SKM-1 (cell line): Measurements from ENCODE around the gene PIEZO1.

ENCODE experiments used
- DNase-seq: peaks from one replicate; lab custom pipeline; 2025; ENCODE audit not compliant: unreplicated experiment; lab: John Stamatoyannopoulos, UW

The PIEZO1 gene

GRCh38 chr16:88754912-88755744 is 29.9 kb downstream of the PIEZO1 start:
- no peak for DNase-seq

- DNase-seq = no peak
Measured at GRCh38 chr16:88754109-88754911, 30.7 kb downstream of the PIEZO1 start.

GRCh38 chr16:88753602-88754001 is 31.4 kb downstream of the PIEZO1 start:
- no peak for DNase-seq

GRCh38 chr16:88753191-88753590 is 31.8 kb downstream of the PIEZO1 start:
- no peak for DNase-seq

DNA sequence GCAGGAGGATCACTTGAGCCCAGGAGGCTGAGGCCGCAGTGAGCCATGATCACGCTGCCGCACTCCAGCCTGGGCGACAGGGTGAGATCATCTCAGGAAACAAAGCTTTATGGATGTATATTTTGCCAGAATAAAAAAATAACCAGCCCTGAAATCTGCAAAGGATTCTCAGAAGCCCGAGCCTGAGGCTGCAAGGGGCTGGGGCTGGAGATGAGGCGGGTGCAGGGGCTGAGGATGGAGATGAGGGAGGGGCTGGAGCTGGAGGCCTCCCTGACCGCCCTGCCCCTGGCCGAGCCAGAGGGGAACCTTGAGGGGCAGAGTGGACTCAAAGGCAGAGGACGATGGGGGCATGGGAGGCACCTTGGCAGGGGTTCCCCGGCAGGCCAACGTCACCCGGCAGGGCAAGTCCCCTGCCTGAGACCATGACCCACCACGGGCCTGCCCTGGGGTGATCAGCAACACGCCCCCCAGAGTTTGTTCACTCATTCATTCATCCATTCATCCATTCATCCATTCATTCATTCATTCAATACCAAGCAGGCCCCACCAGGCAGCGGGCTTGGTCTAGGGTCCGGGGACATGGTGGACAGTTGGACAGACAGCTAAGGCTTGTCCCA is 32.5 kb downstream of the PIEZO1 start:
- DNase-seq = no peak

DNA sequence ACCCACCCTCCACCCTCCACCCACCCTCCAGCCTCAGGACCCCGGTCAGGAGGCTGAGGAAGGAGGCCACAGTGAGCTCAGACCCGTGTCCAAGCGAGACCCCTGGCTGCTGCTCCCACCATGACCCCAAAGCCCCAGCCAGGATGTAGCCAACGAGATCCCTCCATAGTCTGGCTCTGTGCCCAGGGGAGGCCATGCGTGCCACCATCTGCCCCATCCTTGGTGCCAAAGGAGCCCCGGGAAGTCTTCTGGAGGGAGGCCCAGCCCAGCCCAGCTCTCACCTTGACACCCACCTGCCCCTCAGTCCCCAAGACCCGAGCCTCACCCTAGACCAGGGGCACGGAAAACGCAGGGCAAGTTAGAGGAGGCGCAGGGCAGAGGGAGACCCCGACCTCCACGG is 34.2 kb downstream of the PIEZO1 start:
- no peak for DNase-seq

DNA sequence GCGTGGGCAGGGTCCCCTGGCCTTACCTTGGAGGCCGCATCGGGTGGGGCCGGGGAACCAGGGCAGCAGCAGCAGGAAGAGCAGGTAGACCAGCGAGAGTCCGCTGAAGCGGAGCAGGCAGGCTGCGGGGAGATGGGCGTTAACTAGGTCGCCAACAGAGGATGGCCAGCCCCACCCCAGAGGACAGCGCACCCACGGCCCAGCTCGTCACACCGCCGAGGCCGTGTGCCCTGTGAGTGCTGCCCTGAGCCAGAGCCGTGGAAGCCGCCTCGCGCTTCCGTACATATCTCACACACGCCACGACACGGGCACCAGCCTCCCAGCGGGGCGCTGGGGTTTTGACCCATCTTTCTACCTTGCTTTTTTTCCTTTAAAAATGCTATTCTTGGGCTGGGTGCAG is 35.7 kb downstream of the PIEZO1 start:
- DNase-seq = no peak

GRCh38 chr16:88748364-88748763 is 36.7 kb downstream of the PIEZO1 start:
- no peak for DNase-seq

DNA sequence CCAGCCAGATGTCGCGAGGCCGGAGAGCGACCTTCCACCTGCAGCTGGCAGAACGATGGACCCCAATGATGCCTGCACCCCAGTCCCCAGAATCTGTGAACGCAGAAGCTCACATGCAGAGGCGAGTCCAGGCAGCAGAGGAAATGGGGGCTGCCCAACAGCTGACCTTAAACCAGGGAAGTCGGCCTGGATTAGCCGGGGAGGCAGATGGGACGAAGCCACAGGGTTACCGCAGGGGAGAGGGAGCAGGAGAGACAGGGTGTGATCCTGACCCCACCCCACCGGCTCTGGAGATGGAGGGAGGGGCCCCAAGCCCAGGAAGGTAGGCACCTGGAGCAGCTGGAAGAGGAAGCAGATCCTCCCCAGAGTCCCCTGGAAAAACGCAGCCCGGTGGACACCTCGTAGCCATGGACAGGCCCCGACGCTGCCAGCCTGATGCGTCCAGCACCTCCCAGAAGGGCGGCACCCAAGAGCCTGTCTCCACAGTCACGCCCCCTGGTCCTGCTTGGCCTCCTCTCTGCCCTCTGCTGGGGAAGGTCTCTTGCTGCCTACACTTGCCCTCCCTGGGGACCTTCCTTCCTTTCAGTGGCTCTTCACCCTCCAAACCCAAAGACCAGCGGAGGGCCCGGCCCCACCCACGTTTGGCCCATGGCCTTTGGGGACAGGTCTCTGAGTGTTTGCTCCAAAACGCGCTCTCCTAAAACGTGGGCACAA is 37.3 kb downstream of the PIEZO1 start:
- DNase-seq = peak; percentile 67

GRCh38 chr16:88746506-88746905 is 38.5 kb downstream of the PIEZO1 start:
- no peak for DNase-seq

DNA sequence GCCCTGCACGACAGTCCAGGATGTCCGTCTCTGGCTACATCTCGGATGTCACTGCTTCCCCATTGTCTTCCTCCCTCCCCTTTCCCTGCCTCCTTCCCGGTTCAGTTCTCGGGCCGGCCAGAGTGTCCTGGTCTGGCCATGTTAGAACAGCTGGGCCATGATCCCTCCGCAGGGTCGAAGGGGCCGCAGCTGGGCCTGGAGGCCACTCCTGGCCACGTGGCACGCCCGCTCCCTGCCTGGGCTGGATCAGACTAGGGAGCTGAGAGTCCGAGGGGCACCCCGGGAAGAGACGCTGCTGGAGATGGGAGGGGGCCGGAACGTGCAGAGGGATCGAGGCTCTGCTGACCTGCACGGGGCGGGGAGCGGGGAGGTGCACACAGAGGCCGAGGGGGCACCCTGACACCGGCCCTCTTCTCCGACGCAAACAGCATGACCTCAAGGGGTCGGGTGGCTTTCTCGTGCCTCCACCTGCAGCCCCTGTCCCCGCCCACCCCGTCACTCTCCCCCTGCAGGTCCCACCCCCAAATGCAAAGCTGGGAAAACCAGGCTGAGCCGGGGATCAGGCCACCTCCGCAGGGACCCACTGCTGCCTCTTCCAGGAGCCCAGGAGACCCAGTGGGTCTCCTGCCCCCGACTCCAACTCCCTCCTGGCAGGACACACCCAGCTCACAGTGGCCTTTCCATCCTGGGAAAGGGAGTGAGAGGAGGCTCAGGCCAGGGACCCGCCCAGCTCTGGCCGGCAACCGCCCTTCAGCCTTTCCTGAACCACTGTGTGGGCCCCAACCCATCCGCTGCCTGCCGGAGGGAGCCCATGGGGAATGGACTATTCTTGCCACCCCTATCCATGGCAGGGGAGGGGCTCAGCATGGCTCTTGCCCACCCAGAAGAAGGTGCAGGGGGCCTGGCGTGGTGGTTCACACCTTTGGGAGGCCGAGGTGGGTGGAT is 40.2 kb downstream of the PIEZO1 start:
- no peak for DNase-seq

GRCh38 chr16:88743693-88744576 is 41.1 kb downstream of the PIEZO1 start:
- peak; percentile 39 for DNase-seq

DNA sequence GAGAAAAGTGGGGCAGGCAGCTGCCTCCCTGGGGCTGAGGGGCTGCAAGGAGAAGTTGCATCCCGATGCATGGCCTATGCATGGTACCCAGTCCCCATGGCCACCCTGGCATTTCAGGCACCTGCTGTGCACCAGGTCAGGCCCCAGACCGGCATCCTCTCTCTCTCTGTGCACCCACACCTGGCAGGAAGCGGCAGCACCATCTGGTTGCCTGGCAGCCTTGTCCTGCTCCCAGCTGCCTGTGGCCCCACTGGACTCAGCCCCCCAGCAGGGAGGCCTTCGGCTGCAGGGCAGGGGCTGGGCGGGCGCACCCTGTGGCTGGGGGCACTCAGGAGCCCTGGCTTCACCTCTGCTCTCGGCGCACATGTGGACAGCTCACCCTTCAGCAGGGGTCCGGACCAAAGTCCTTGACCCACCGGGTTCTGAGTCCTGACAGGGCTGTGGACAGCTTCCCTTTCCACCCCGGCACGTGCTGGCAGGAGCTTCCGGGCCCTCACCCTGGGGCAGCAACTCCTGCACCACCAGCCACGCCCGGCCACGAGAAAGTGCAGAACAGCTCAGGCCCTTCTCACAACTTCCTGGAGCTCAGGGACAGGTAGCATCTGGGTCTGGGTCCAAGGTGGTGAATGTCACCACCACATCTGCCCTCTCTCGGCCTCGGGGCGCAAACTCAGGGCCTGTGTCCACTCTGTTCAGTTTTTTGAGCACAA is 42.0 kb downstream of the PIEZO1 start:
- DNase-seq = no peak

DNA sequence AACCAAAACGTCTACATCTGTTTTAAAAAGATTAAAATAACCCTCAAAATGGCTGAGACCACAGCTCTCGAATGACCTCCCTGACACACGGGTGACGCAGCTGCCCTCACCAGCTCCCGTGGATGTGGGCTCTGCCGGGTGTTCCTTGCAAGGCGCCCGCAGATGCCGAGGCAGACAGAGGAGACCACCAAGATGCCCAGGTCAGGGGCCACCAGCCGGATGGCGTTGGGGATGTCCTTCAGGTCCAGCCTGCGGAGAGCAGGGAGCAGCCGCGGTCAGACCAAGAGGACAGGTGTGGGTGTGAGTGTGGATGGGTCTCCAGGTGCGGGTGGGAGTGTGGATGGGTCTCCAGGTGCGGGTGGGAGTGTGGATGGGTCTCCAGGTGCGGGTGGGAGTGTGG is 43.7 kb downstream of the PIEZO1 start:
- no peak for DNase-seq

GRCh38 chr16:88740727-88741055 is 44.3 kb downstream of the PIEZO1 start:
- no peak for DNase-seq

DNA sequence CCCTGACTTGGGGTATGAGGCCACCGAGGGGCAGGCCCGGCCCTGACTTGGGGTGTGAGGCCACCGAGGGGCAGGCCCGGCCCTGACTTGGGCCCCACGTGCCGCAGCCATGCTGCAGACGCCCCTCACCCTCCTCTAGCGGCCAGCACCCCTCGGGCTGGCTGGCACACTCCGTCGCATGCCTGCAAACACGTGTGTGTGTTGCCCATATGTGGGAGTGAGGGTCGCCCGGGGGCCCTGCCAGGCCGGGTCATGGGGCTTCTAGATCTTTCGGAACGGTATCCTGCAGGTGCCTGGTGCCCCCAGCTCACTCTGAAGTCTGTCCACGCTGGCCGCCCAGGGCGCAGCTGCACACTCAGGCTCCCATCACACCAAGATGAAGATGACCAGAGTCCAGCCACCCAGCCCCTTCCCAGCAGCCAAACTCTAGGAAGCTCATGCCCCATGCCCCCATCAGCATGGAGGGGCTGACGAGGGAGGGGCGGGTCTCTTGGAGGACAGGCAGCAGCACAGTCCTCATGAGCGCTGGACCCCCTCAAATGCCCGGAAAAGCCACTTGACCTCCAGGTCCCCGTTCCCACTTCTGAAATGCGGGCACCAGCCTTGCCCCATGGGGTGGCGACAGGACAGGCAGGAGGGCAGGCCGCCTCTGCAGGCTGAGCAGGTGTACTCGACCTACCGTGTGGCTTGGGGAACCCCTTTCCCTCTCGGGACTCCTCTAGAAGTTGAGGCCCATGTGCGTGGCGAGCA is 44.9 kb downstream of the PIEZO1 start:
- DNase-seq = no peak

- DNase-seq = no peak
Measured at GRCh38 chr16:88739139-88739976, 45.7 kb downstream of the PIEZO1 start.
